ENCODE results near the gene MAGI3.

Gene MAGI3

GRCh38 chr1:113654883-113655282 lies 264.6 kb downstream of the MAGI3 start:
- ATAC-seq (no peak), DNase-seq (no peak)
- H3K4me3 Mint-ChIP-seq: no peak overlapping the region

GRCh38 chr1:113657126-113657525 lies 266.8 kb downstream of the MAGI3 start:
- H3K27ac Mint-ChIP-seq: no peak overlapping the region
- no peak overlapping the region for H3K4me3 Mint-ChIP-seq
- DNase-seq: no peak
- no peak for ATAC-seq
- H3K4me1 Mint-ChIP-seq: no peaks in the 10 kb centered on the region
- no peaks in the 10 kb centered on the region for H3K9me3 Mint-ChIP-seq
- no peaks in the 10 kb centered on the region for H3K27me3 Mint-ChIP-seq

More at GRCh38 chr1:113654883-113655282, 264.6 kb downstream of the MAGI3 start:
- H3K9me3 Mint-ChIP-seq: no peaks in the 10 kb centered on the region
- no peaks in the 10 kb centered on the region for H3K27me3 Mint-ChIP-seq
- no peaks in the 10 kb centered on the region for H3K4me1 Mint-ChIP-seq
- no peak overlapping the region for H3K27ac Mint-ChIP-seq

- no peak for ATAC-seq
- Mint-ChIP-seq H3K27me3 (no peaks in the 10 kb centered on the region), H3K4me1 (no peaks in the 10 kb centered on the region), H3K9me3 (no peaks in the 10 kb centered on the region), H3K27ac (no peak overlapping the region), H3K4me3 (no peak overlapping the region)
- no peak for DNase-seq
Measured at GRCh38 chr1:113657556-113658063, 267.3 kb downstream of the MAGI3 start.

GRCh38 chr1:113659035-113659434 lies 268.7 kb downstream of the MAGI3 start:
- Mint-ChIP-seq H3K9me3 (no peaks in the 10 kb centered on the region), H3K27me3 (no peaks in the 10 kb centered on the region), H3K4me1 (no peaks in the 10 kb centered on the region), H3K4me3 (no peak overlapping the region), H3K27ac (no peak overlapping the region)
- DNase-seq (no peak), ATAC-seq (no peak)

GRCh38 chr1:113659556-113659955 lies 269.2 kb downstream of the MAGI3 start:
- Mint-ChIP-seq H3K9me3 (no peaks in the 10 kb centered on the region), H3K27ac (no peak overlapping the region), H3K4me1 (no peaks in the 10 kb centered on the region), H3K27me3 (no peaks in the 10 kb centered on the region), H3K4me3 (no peak overlapping the region)
- no peak for ATAC-seq
- no peak for DNase-seq

- Mint-ChIP-seq H3K4me3 (no peak overlapping the region), H3K27me3 (no peaks in the 10 kb centered on the region), H3K9me3 (no peaks in the 10 kb centered on the region), H3K4me1 (no peaks in the 10 kb centered on the region), H3K27ac (no peak overlapping the region)
- ATAC-seq: no peak
- no peak for DNase-seq
Measured at GRCh38 chr1:113660088-113660487, 269.8 kb downstream of the MAGI3 start.

GRCh38 chr1:113662101-113662500 lies 271.8 kb downstream of the MAGI3 start:
- DNase-seq (no peak), ATAC-seq (no peak)
- Mint-ChIP-seq H3K9me3 (no peaks in the 10 kb centered on the region), H3K4me3 (no peak overlapping the region), H3K27me3 (no peaks in the 10 kb centered on the region), H3K27ac (no peak overlapping the region), H3K4me1 (no peaks in the 10 kb centered on the region)

- Mint-ChIP-seq H3K9me3 (no peaks in the 10 kb centered on the region), H3K4me1 (no peaks in the 10 kb centered on the region), H3K4me3 (no peak overlapping the region), H3K27ac (no peak overlapping the region), H3K27me3 (no peaks in the 10 kb centered on the region)
- DNase-seq (no peak), ATAC-seq (no peak)
Measured at GRCh38 chr1:113663165-113663951, 273.0 kb downstream of the MAGI3 start.

- H3K27me3 Mint-ChIP-seq: no peaks in the 10 kb centered on the region
- no peak overlapping the region for H3K27ac Mint-ChIP-seq
- H3K4me3 Mint-ChIP-seq: no peak overlapping the region
- DNase-seq (no peak), ATAC-seq (no peak)
- no peaks in the 10 kb centered on the region for H3K9me3 Mint-ChIP-seq
- no peaks in the 10 kb centered on the region for H3K4me1 Mint-ChIP-seq
Measured at GRCh38 chr1:113665071-113665470, 274.8 kb downstream of the MAGI3 start.

GRCh38 chr1:113666126-113666525 lies 275.8 kb downstream of the MAGI3 start:
- H3K4me1 Mint-ChIP-seq: no peaks in the 10 kb centered on the region
- no peak for ATAC-seq

GRCh38 chr1:113669988-113670387 lies 279.7 kb downstream of the MAGI3 start:
- no peak overlapping the region for H3K4me3 Mint-ChIP-seq
- no peaks in the 10 kb centered on the region for H3K4me1 Mint-ChIP-seq
- no peaks in the 10 kb centered on the region for H3K9me3 Mint-ChIP-seq
- ATAC-seq: no peak
- H3K27me3 Mint-ChIP-seq: no peaks in the 10 kb centered on the region
- no peak overlapping the region for H3K27ac Mint-ChIP-seq
- no peak for DNase-seq

More at GRCh38 chr1:113666126-113666525, 275.8 kb downstream of the MAGI3 start:
- no peak for DNase-seq
- H3K9me3 Mint-ChIP-seq: no peaks in the 10 kb centered on the region
- no peaks in the 10 kb centered on the region for H3K27me3 Mint-ChIP-seq
- H3K4me3 Mint-ChIP-seq: no peak overlapping the region
- H3K27ac Mint-ChIP-seq: no peak overlapping the region

GRCh38 chr1:113670650-113671049 lies 280.3 kb downstream of the MAGI3 start:
- Mint-ChIP-seq H3K27ac (no peak overlapping the region), H3K4me3 (no peak overlapping the region), H3K9me3 (no peaks in the 10 kb centered on the region), H3K27me3 (no peaks in the 10 kb centered on the region), H3K4me1 (no peaks in the 10 kb centered on the region)
- DNase-seq (no peak), ATAC-seq (no peak)

GRCh38 chr1:113672491-113672890 lies 282.2 kb downstream of the MAGI3 start:
- no peak for DNase-seq
- no peaks in the 10 kb centered on the region for H3K9me3 Mint-ChIP-seq
- no peaks in the 10 kb centered on the region for H3K4me1 Mint-ChIP-seq
- H3K27ac Mint-ChIP-seq: no peak overlapping the region
- no peaks in the 10 kb centered on the region for H3K27me3 Mint-ChIP-seq
- H3K4me3 Mint-ChIP-seq: no peak overlapping the region
- no peak for ATAC-seq

GRCh38 chr1:113674591-113674990 lies 284.3 kb downstream of the MAGI3 start:
- no peak overlapping the region for H3K27ac Mint-ChIP-seq
- no peak for ATAC-seq
- no peaks in the 10 kb centered on the region for H3K9me3 Mint-ChIP-seq
- no peak for DNase-seq
- no peak overlapping the region for H3K4me3 Mint-ChIP-seq
- H3K27me3 Mint-ChIP-seq: no peaks in the 10 kb centered on the region
- no peaks in the 10 kb centered on the region for H3K4me1 Mint-ChIP-seq

GRCh38 chr1:113675302-113675701 lies 285.0 kb downstream of the MAGI3 start:
- Mint-ChIP-seq H3K27me3 (no peaks in the 10 kb centered on the region), H3K9me3 (no peaks in the 10 kb centered on the region), H3K4me1 (no peaks in the 10 kb centered on the region), H3K4me3 (no peak overlapping the region), H3K27ac (no peak overlapping the region)
- ATAC-seq: no peak
- DNase-seq: no peak

- Mint-ChIP-seq H3K27ac (no peak overlapping the region), H3K27me3 (no peaks in the 10 kb centered on the region), H3K4me1 (no peaks in the 10 kb centered on the region), H3K9me3 (no peaks in the 10 kb centered on the region), H3K4me3 (no peak overlapping the region)
- DNase-seq (no peak), ATAC-seq (no peak)
Measured at GRCh38 chr1:113676524-113676923, 286.2 kb downstream of the MAGI3 start.

All from stimulated activated naive CD8-positive, alpha-beta T cell treated with anti-CD3 and anti-CD28 coated beads, Interleukin-15, amount 100 ng/mL, for 72 hours (primary cell).